ENCODE data around the gene ART3.
A peak's percentile ranks its signal among the peaks of the same experiment; 100 is the strongest.
"Not testable (repeated sequence)": the region's sequence is repeated elsewhere in the genome, so short reads cannot be mapped to it uniquely, and the experiment has no call there.

The ART3 gene

GRCh38 chr4:76074468-76074867, at the start of gene ART3:
Gene ART3 (plus strand): TSS chr4:76074709. CDS start chr4:76075890, 1,181 bp downstream.
- Mint-ChIP-seq H3K36me3 (ENCODE audit: low read depth) (no peaks in the 10 kb centered on the region), H3K9me3 (no peaks in the 10 kb centered on the region), H3K27me3 (ENCODE audit: low read depth) (peaks cover 7% of the 10 kb centered on the region), H3K4me3 (no peak within 1 kb of the TSS), H3K4me1 (ENCODE audit: low read depth) (no peaks in the 10 kb centered on the region), H3K27ac (no peak within 1 kb of the TSS)

- peaks cover 6% of the 10 kb centered on the region for H3K36me3 Mint-ChIP-seq (ENCODE audit: low read depth)
- H3K27me3 Mint-ChIP-seq (ENCODE audit: low read depth): peaks cover 10% of the 10 kb centered on the region
- H3K27ac Mint-ChIP-seq: no peak overlapping the region
- peak overlapping the region; percentile 7 for H3K4me3 Mint-ChIP-seq
- H3K9me3 Mint-ChIP-seq: no peaks in the 10 kb centered on the region
- H3K4me1 Mint-ChIP-seq (ENCODE audit: low read depth): peaks cover 30% of the 10 kb centered on the region
Measured at GRCh38 chr4:76028350-76028765, 46.2 kb upstream of the ART3 start.

- Mint-ChIP-seq H3K4me3 (no peak overlapping the region), H3K36me3 (ENCODE audit: low read depth) (peaks cover 6% of the 10 kb centered on the region), H3K4me1 (ENCODE audit: low read depth) (peaks cover 22% of the 10 kb centered on the region), H3K27ac (no peak overlapping the region), H3K9me3 (no peaks in the 10 kb centered on the region), H3K27me3 (ENCODE audit: low read depth) (peaks cover 10% of the 10 kb centered on the region)
Measured at GRCh38 chr4:76029300-76029699, 45.2 kb upstream of the ART3 start.

- Mint-ChIP-seq H3K4me3 (no peak overlapping the region), H3K9me3 (no peaks in the 10 kb centered on the region), H3K27ac (no peak overlapping the region), H3K36me3 (ENCODE audit: low read depth) (no peaks in the 10 kb centered on the region), H3K4me1 (ENCODE audit: low read depth) (peaks cover 2% of the 10 kb centered on the region), H3K27me3 (ENCODE audit: low read depth) (peaks cover 10% of the 10 kb centered on the region)
Measured at GRCh38 chr4:76035141-76035540, 39.4 kb upstream of the ART3 start.

GRCh38 chr4:76035799-76036380, 38.6 kb upstream of the ART3 start, which contains the start of gene CXCL11:
Gene CXCL11 (minus strand): TSS chr4:76036070. CDS start chr4:76035987, 83 bp downstream.
- no peaks in the 10 kb centered on the region for H3K36me3 Mint-ChIP-seq (ENCODE audit: low read depth)
- H3K27ac Mint-ChIP-seq: no peak within 1 kb of the TSS
- H3K9me3 Mint-ChIP-seq: no peaks in the 10 kb centered on the region
- H3K27me3 Mint-ChIP-seq (ENCODE audit: low read depth): peaks cover 5% of the 10 kb centered on the region
- no peak within 1 kb of the TSS for H3K4me3 Mint-ChIP-seq
- peaks cover 2% of the 10 kb centered on the region for H3K4me1 Mint-ChIP-seq (ENCODE audit: low read depth)

GRCh38 chr4:76036855-76037254, 37.7 kb upstream of the ART3 start:
- no peak overlapping the region for H3K27ac Mint-ChIP-seq
- H3K27me3 Mint-ChIP-seq (ENCODE audit: low read depth): no peaks in the 10 kb centered on the region
- H3K4me1 Mint-ChIP-seq (ENCODE audit: low read depth): peaks cover 4% of the 10 kb centered on the region
- no peaks in the 10 kb centered on the region for H3K9me3 Mint-ChIP-seq
- no peak overlapping the region for H3K4me3 Mint-ChIP-seq
- H3K36me3 Mint-ChIP-seq (ENCODE audit: low read depth): no peaks in the 10 kb centered on the region

GRCh38 chr4:76042241-76042998, 32.1 kb upstream of the ART3 start:
- H3K4me3 Mint-ChIP-seq; H3K27me3 Mint-ChIP-seq (ENCODE audit: low read depth); H3K9me3 Mint-ChIP-seq; H3K4me1 Mint-ChIP-seq (ENCODE audit: low read depth); H3K27ac Mint-ChIP-seq; H3K36me3 Mint-ChIP-seq (ENCODE audit: low read depth): not testable (repeated sequence)

- H3K4me1 Mint-ChIP-seq (ENCODE audit: low read depth); H3K36me3 Mint-ChIP-seq (ENCODE audit: low read depth); H3K9me3 Mint-ChIP-seq; H3K27me3 Mint-ChIP-seq (ENCODE audit: low read depth); H3K27ac Mint-ChIP-seq; H3K4me3 Mint-ChIP-seq: not testable (repeated sequence)
Measured at GRCh38 chr4:76043306-76043705, 31.2 kb upstream of the ART3 start.

- H3K4me1 Mint-ChIP-seq (ENCODE audit: low read depth); H3K9me3 Mint-ChIP-seq; H3K4me3 Mint-ChIP-seq; H3K27me3 Mint-ChIP-seq (ENCODE audit: low read depth); H3K36me3 Mint-ChIP-seq (ENCODE audit: low read depth): not testable (repeated sequence)
- H3K27ac Mint-ChIP-seq: peak overlapping the region; percentile 0
Measured at GRCh38 chr4:76044686-76045085, 29.8 kb upstream of the ART3 start.

- not testable (repeated sequence) for H3K27ac Mint-ChIP-seq; H3K4me3 Mint-ChIP-seq; H3K4me1 Mint-ChIP-seq (ENCODE audit: low read depth); H3K9me3 Mint-ChIP-seq; H3K27me3 Mint-ChIP-seq (ENCODE audit: low read depth); H3K36me3 Mint-ChIP-seq (ENCODE audit: low read depth)
Measured at GRCh38 chr4:76049860-76050416, 24.6 kb upstream of the ART3 start.

- H3K9me3 Mint-ChIP-seq; H3K36me3 Mint-ChIP-seq (ENCODE audit: low read depth); H3K27ac Mint-ChIP-seq; H3K27me3 Mint-ChIP-seq (ENCODE audit: low read depth); H3K4me3 Mint-ChIP-seq: not testable (repeated sequence)
- H3K4me1 Mint-ChIP-seq (ENCODE audit: low read depth): peaks cover 13% of the 10 kb centered on the region
Measured at GRCh38 chr4:76050560-76051050, 23.9 kb upstream of the ART3 start.

GRCh38 chr4:76053730-76054129, 20.8 kb upstream of the ART3 start:
- Mint-ChIP-seq H3K4me1 (ENCODE audit: low read depth) (peaks cover 32% of the 10 kb centered on the region), H3K27ac (no peak overlapping the region), H3K9me3 (no peaks in the 10 kb centered on the region), H3K27me3 (ENCODE audit: low read depth) (no peaks in the 10 kb centered on the region), H3K36me3 (ENCODE audit: low read depth) (no peaks in the 10 kb centered on the region), H3K4me3 (no peak overlapping the region)

GRCh38 chr4:76055016-76055415, 19.5 kb upstream of the ART3 start:
- peak overlapping the region; percentile 25 for H3K4me3 Mint-ChIP-seq
- no peaks in the 10 kb centered on the region for H3K36me3 Mint-ChIP-seq (ENCODE audit: low read depth)
- no peaks in the 10 kb centered on the region for H3K9me3 Mint-ChIP-seq
- no peaks in the 10 kb centered on the region for H3K27me3 Mint-ChIP-seq (ENCODE audit: low read depth)
- peaks cover 42% of the 10 kb centered on the region for H3K4me1 Mint-ChIP-seq (ENCODE audit: low read depth)
- H3K27ac Mint-ChIP-seq: peak overlapping the region; percentile 39

GRCh38 chr4:76055421-76055820, 19.1 kb upstream of the ART3 start:
- H3K4me1 Mint-ChIP-seq (ENCODE audit: low read depth): peaks cover 45% of the 10 kb centered on the region
- peak overlapping the region; percentile 39 for H3K27ac Mint-ChIP-seq
- no peaks in the 10 kb centered on the region for H3K36me3 Mint-ChIP-seq (ENCODE audit: low read depth)
- no peaks in the 10 kb centered on the region for H3K27me3 Mint-ChIP-seq (ENCODE audit: low read depth)
- H3K9me3 Mint-ChIP-seq: no peaks in the 10 kb centered on the region
- peak overlapping the region; percentile 25 for H3K4me3 Mint-ChIP-seq

GRCh38 chr4:76058302-76058701, 16.2 kb upstream of the ART3 start:
- Mint-ChIP-seq H3K27ac (peak overlapping the region; percentile 64), H3K4me1 (ENCODE audit: low read depth) (peaks cover 57% of the 10 kb centered on the region), H3K4me3 (peak overlapping the region; percentile 35), H3K27me3 (ENCODE audit: low read depth) (no peaks in the 10 kb centered on the region), H3K36me3 (ENCODE audit: low read depth) (no peaks in the 10 kb centered on the region), H3K9me3 (no peaks in the 10 kb centered on the region)

All from T-helper 1 cell treated with Interleukin-12 subunit alpha and Interleukin-12 subunit beta and Interleukin-4 antibody, amounts not matched to agents 30 μg/mL and 1 μg/mL, for 36 hours (primary cell).